SIG-M5 treated with dmso at 0.1 percent for 504 hours (cell line): Measurements from ENCODE around the gene MRGPRD.

Source experiments
- DNase-seq: peaks from one replicate; lab custom pipeline; 2025; ENCODE audit not compliant: unreplicated experiment; lab: John Stamatoyannopoulos, UW

Gene MRGPRD

DNA sequence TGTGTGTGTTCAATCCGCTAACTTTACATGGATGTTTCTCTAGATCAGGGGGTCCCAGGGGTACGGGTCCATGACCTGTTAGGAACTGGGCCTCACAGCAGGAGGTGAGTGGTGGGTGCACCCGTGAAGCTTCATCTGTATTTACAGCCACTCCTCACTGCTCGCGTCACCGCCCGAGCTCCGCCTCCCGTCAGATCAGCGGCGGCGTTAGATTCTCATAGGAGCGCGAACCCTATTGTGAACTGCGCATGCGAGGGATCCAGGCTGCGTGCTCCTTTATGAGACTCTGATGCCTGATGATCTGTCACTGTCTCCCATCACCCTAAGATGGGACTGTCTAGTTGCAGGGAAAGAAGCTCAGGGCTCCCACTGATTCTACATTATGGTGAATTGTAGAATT is 31.9 kb downstream of the MRGPRD start:
- DNase-seq, result no peak

DNA sequence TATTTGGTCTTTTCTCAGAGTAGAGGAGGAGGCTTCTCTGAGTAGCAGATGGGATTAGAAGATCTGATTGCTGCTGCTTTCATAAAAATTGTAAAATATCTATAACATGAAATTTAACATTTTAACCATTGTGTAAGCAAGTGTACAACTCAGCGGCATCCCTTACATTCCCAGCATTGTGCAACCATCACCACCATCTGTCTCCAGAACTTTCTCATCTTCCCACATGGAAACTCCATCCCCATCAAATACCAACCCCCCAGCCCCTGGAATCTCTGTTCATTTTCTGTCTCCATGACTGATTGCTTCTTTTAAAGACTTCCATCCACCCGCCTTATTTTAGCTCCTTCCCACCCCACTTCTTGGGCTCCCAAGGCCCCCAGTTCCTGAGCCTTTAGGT is 32.3 kb downstream of the MRGPRD start:
- no peak for DNase-seq

DNA sequence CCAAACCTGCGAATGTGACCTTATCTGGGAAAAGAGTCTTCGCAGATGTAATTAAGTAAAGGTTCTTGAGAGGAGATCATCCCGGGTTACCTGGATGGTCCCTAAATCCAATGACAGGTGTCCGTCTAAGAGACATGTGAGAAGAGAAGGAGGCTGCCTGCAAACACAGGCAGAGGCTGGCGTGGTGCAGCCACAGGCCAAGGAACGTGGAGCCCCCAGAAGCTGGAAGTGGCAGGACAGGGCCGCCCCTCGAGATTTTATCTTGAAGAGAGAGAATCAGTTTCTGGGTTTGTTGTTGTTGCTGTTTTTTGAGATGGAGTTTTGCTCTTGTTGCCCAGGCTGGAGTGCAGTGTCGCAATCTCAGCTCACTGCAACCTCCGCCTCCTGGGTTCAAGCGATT is 33.6 kb downstream of the MRGPRD start:
- no peak for DNase-seq

DNA sequence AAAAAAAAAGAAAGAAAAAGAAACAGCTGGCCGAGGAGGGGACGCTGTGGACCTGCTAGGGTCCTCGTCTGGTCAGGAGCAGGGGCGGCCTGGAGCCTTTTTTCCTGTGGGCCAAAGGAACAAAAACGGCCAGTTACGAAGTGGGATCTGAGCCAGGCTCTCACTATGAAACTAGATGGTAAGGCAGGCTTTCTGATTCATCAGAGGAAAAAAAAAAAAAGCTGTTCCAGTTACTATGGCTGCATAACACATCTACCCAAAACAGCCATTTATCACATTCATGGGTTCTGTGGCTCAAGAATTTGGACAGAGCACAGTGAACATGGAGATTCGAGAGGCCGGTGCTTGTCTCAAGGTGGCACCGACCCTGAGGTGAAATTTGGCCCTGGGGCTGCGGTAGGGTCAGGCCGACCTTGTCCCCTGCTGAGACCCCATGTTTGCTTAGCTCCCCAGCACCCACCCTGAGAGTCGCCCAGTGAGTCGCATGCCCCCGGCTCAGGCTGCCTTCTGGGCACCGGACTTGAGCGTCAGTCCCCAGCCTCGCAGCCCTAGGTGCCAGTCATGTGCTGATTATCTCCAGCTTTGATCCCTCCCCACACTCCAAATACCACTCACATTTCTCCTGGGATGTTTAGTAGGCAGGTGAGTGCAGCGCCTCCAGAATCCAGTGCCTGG is 34.2 kb downstream of the MRGPRD start:
- no peak for DNase-seq

GRCh38 chr11:68942751-68943271 is 38.0 kb downstream of the MRGPRD start:
- DNase-seq, result no peak

GRCh38 chr11:68942095-68942620 is 38.6 kb downstream of the MRGPRD start:
- DNase-seq, result no peak

DNA sequence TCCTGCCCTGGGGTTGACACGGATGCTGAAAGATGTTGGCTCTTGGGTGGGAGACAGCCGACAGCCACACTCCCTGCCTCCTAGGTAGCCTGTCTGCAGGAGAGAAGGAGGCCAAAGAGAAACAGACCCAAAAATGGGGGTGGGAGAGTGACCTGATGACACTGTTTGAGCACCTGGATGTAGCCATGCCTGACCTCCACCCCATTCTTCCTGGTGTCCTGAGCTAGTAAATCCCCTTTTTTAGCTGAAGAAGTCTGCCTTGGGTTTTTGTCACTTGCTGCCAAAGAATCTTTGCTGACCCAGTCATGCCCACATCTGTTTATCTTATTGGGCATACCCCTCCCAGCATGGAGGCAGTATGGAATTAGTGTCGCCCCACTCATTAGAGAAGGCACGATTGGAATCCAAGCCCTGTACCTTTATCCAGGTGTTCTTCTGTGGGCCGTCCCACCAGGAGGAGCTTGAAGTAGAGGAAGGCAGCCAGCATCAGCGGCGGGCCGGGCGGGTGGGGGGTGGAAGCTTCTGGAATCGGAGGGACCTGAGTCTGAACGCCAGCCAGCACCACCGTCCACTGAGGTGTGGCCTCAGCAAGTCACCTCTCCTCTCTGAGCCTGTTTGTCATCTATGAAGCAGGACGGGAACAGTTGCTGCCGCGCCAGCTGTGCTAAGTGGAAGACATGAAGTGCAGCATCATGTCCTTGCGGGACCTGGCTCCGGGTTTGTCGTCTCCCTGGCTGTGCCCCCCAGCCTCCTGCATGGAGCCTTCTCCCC is 39.3 kb downstream of the MRGPRD start:
- DNase-seq, result no peak

DNA sequence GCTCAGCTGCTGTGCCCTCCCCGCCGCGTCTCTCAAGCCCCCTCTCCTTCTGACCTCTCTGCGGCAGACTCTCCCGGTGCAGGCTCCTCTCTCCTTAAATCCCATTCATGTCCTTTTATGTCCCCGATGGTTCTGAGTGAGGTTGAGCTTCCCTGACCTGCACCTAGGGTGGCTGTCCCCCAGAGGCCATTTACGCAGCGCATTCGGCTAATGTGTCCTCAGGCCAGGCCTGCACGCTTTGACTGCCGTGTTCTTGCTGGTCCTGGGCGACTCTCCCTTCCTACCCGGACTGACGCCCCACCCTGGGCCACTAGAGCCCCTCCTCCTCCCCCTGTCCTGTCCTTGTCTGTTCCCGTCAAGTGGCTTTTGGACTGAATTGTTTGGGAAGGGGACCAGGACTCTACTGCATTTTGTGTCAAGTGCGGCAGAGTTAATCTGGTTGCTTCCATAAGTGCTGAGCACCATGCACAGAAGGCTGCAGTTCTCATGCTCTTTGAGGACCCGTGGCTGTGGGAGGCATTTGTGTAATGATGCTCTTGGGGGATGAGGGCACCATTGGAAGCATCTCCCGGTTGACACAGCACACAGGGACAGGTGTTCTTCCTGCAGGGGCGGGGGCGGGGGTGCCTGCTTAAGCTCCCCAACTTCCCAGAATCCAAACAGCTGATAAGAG is 40.0 kb downstream of the MRGPRD start:
- no peak for DNase-seq

GRCh38 chr11:68939583-68940555 is 40.9 kb downstream of the MRGPRD start:
- no peak for DNase-seq

DNA sequence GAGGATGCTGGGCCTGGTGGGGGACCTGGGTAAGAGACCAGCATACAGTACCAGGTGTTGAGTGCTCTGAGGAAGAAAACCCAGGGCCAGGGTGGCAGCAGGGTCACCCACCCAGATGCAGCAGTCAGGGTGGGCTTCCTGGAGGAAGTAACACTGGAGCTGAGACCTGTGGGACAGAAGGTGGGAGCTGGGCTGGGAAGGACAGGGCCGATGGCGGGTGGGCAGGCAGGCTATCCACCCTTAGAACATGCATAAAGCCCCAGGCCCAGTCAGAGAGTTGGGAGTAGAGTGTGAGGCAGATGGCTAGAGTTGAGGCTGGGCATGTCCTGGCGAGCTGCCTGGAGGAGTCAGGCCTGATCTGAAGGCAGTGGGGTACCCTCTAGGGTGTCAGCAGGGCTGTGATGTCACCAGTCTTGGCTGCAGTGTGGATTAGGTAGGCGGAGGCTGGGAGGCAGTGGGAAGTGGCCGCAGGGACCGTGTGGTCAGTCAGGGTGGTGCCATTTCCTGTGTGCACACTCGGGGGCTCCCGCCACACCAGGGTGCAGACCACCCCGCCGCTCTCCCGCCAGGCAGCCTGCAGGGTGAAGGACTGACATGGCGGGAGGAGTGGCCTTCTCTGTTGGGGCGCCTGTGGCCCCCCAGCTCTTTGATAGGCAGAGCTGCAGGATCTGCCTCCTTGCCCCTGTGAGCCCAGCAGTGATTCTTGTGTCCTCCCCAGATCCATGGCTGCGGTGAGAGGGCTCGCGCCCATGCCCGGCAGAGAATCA is 41.8 kb downstream of the MRGPRD start:
- DNase-seq, result no peak

DNA sequence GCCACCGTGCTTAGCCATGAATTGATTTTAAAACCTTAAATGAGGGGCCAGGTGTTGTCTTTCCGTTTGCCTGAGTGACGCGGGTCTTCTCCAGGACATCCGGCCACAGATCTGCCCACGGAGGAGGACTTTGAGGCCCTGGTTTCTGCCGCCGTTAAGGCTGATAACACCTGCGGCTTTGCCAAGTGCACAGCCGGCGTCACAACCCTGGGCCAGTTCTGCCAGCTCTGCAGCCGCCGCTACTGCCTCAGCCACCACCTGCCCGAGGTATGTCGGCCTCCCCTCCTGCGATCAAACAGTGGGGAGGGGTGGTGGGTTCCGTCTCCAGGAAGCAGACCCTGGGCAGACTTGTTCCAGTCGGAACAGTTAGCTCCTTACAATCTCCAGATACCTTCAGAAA is 42.7 kb downstream of the MRGPRD start:
- DNase-seq, result no peak

DNA sequence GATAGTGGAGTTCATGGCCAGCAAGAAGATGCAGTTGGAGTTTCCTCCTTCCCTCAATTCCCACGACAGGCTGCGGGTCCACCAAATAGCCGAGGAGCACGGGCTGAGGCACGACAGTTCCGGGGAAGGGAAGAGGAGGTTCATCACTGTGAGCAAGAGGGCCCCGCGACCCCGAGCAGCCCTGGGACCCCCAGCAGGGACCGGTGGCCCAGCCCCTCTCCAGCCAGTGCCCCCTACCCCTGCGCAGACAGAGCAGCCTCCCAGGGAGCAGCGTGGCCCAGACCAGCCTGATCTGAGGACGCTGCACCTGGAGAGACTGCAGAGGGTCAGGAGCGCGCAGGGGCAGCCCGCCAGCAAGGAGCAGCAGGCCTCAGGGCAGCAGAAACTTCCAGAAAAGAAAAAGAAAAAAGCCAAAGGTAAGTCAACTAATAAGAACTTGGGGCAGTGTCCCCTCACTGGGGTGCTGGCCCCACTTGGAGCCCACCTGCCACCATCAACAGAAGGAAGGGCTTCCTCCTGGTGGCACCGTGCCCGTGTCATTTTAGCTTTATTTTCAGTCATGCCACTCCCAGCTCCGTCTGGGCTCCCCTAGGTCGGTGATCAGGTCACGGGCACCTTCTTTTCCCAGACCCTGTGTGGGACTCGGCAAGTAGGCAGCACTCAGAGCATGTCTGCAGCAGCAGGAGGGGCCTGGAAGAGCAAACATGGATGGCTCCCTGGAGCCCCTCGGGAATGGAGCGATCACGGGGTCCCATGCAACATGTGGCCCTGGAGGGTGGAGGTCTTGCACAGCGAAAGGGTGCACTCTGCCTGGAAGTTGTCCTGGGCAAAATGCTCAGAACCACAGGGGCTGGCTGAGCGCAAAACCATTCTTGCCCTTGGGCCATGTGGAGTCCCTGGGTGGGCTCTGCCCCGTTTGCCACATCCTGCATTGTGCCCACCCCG is 43.8 kb downstream of the MRGPRD start:
- DNase-seq, result no peak

- DNase-seq, result no peak
Measured at GRCh38 chr11:68936358-68936636, 44.5 kb downstream of the MRGPRD start.

DNA sequence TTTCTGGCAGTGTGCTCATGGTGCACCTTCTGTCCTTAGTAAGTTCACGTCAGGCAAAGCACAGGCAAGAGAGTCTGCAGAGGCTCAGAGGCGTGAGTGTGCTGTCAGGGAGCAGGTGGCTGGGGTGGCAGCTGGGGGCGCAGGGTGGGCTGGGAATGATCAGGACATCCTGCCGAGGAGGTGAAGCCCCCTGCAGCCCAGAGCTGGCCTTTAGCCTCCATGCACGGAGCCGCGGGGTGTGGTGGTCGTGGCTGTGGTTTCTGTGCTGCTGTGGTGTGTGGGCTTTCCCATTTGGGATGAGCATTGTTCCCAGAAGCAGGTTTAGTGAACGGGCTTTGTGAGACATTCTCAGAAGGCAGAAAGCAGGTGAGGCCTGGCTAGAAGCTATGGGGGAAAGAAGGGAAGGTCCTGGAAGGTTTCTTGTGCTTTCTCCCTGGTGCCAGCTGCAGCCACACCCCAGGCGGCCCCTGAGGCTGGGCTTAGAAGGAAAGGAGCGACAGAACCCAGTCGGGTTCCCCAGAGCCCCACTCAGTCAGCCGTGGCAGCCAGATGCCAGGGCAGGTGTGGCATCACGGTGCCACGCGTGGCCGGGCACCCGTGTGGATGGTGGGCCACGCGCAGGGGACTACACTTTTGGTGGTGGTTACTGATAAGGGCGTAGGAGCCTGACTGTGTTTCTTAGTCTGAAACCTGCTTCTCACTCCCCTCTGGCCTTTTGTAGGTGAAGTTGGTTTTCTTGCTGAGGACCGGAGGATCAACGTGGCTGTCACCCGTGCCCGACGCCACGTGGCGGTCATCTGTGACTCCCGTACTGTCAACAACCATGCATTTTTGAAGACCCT is 45.0 kb downstream of the MRGPRD start:
- DNase-seq, result no peak

DNA sequence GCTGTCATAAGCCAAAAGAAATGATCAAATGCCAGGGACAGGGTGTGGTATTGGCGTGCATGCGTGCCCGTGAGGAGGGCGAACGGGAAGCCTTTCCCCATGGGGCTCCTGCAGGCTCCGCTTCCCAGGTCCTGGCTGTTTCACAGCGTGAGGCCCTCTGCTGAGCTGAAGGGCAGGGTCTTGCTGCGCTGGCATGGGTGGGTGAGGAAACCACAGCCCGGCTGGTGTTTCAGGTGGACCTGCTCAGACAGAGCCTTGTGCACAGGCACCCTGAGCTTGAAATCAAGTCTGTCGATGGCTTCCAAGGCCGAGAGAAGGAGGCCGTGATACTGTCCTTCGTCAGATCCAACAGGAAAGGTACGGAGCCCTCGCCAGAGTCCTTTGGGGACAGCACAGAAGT is 45.7 kb downstream of the MRGPRD start:
- DNase-seq, result no peak

- no peak for DNase-seq
Measured at GRCh38 chr11:68934666-68935065, 46.1 kb downstream of the MRGPRD start.

- DNase-seq, result no peak
Measured at GRCh38 chr11:68934321-68934645, 46.5 kb downstream of the MRGPRD start.

DNA sequence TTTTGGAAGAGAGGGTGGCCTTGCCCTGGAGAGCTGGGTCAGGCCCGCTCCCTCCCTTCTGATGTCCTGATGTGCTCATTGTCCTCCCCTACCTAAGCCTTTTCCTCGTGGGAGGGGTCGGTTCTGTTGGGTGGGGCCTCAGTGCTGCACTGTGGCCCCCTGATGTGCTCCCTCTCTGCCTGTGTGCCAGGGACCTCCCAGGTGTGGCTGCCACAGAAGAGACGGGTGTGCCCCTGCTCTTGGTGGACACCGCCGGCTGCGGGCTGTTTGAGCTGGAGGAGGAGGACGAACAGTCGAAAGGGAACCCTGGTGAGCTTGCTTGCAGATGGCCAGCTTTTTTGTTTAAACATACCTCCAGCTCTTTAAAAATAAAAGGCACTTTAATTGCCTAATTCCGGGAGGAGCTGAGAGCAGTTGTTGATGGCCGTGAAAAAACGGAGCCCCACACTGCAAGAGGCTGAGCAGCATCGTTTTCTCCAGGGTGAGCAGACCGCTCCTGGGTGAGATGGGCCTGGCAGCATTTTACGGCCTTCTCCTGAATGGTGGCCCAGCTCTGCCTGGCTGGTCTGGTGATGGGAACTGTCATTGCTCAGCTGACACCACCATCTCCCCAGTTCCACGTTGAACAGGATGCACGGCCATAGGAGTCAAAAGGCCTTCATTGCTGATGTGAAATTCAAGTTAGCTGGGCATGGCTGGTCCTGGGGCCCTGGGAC is 47.0 kb downstream of the MRGPRD start:
- DNase-seq, result no peak
